Activated CD8-positive, alpha-beta memory T cell treated with anti-CD3 and anti-CD28 coated beads, Interleukin-2, amount 10 ng/mL, durations not matched to agents 7 days and 5 days (primary cell): ENCODE results near the gene MFSD11. TPM values are rescaled to one million over a fixed set of nuclear protein-coding genes. Genes with fewer than 3 reads are reported as not detected.
"Not testable (repeated sequence)": the region's sequence is repeated elsewhere in the genome, so short reads cannot be mapped to it uniquely, and the experiment has no call there.

Source experiments
- ATAC-seq: fragments of 150-1000 bp; cut with Tn5 transposase; one replicate; pipeline ENCODE4 v1.10.0; 2021; ENCODE audit warnings: moderate library complexity
- CTCF ChIA-PET: fragments of 350-600 bp; sonication (Branson Sonifier 250); formaldehyde crosslinking; loops from one replicate; lab custom pipeline; 2021; ENCODE audit warnings: antibody characterized with exemption; lab: Charles Lee
- DNase-seq: peaks from one replicate; pipeline ENCODE4 v3.0.0-alpha.2; 2020
- H3K27ac Mint-ChIP-seq: one replicate; pipeline ENCODE4 v1.8.0; 2021; ENCODE audit warnings: mild to moderate bottlenecking, mixed read lengths
- H3K27me3 Mint-ChIP-seq: one replicate; pipeline ENCODE4 v1.8.0; 2021; ENCODE audit warnings: mixed read lengths
- H3K36me3 Mint-ChIP-seq: one replicate; pipeline ENCODE4 v1.8.0; 2021; ENCODE audit warnings: mild to moderate bottlenecking, mixed read lengths
- H3K4me1 Mint-ChIP-seq: one replicate; pipeline ENCODE4 v1.8.0; 2021; ENCODE audit warnings: mixed read lengths
- H3K4me3 Mint-ChIP-seq: one replicate; pipeline ENCODE4 v1.8.0; 2021; ENCODE audit warnings: mild to moderate bottlenecking, moderate library complexity, mixed read lengths
- H3K9me3 Mint-ChIP-seq: one replicate; pipeline ENCODE4 v1.8.0; 2022; ENCODE audit warnings: low read depth, mixed read lengths
- total RNA-seq, 2 experiments: library from RNA; stranded (reverse); gene quantifications; one replicate each; pipeline ENCODE4 v1.2.3, GENCODE V29; 2021

MFSD11 gene
- total RNA-seq, 2 experiments from 2014 or later, result 22.6 to 26.8 TPM

DNA sequence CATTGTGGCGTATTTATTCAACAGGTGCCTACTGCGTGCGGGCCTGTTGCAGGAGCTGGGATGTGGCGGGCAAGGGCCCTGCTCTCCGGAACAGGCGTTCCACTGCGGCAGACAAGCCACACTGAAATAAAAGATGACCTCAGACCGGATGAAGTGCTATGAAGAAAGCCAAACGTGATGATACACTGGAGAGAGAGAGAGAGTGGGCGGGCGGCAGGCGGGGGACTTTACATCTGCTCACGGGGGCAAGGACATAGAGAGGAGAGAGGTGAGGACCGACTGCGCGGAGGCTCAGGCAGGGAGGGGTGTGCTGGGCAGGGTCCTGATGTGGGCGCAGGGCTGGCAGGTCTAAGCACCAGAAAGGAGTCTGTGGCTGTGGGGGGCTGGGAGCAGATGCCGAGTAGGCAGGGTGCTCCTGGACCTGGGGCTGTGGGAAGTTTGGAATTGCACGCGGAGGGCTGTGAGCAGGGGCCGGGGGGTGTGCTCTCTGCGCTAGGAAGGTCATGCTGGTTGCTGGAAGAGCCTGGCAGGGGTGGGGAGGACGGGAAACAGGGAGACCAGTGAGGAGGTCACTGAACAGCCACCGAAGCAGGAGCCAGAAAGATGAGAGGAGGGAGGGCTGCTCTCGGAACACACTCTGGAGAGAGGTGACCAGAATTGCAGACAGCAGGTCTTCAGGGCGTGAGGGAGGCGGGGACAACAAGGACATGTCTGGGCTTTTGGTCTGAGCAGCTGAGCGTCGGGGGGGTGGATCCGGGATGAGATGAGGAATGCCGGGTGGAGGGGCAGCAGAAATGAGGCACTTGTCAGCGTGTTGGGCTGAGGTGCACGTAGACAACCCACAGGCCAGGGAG lies 37.1 kb upstream of the MFSD11 start:
- Mint-ChIP-seq H3K27me3 (no peaks in the 10 kb centered on the region), H3K27ac (peak overlapping the region; percentile 24), H3K36me3 (no peaks in the 10 kb centered on the region), H3K4me1 (peaks cover 28% of the 10 kb centered on the region), H3K4me3 (peak overlapping the region; percentile 4), H3K9me3 (no peaks in the 10 kb centered on the region)
- CTCF ChIA-PET, result interaction anchor here (1.0 to 3.0 kb wide), 2 partner anchors 14 to 19 kb away, joined by 3 to 9 read pairs; no protein-coding TSS in a partner anchor
- peak; percentile 64 for ATAC-seq
- peak; percentile 60 for DNase-seq

DNA sequence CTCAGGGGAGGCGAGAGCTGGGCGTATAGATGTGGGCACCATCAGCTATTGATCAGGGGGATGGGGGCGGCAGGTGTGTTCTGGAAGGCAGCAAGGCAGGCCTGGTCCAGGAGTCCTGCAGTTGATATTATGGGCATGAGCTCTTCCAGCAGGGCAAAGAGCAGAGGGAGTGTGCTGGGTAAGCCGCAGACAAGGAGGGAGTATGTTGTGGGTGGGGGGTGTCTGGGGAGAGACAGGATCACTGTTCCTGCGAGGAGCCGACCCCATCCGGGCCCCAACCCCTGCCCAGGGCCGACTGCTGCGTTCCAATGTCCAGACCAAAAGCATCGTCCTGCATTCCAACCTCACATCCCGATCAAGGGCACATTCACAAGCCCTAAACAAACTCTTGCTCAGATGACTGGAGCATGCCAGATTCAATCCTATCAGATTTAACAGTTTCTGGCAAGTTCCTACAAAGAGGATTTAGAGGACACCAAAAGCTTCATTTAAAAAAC lies 36.4 kb upstream of the MFSD11 start:
- Mint-ChIP-seq H3K4me3 (no peak overlapping the region), H3K27me3 (no peaks in the 10 kb centered on the region), H3K36me3 (no peaks in the 10 kb centered on the region), H3K4me1 (peaks cover 23% of the 10 kb centered on the region), H3K27ac (no peak overlapping the region), H3K9me3 (no peaks in the 10 kb centered on the region)
- CTCF ChIA-PET, result interaction anchor here (1.0 to 3.0 kb wide), 3 partner anchors 14 to 78 kb away, joined by 3 to 9 read pairs (median 3); no protein-coding TSS in a partner anchor
- no peak for DNase-seq
- ATAC-seq, result no peak

DNA sequence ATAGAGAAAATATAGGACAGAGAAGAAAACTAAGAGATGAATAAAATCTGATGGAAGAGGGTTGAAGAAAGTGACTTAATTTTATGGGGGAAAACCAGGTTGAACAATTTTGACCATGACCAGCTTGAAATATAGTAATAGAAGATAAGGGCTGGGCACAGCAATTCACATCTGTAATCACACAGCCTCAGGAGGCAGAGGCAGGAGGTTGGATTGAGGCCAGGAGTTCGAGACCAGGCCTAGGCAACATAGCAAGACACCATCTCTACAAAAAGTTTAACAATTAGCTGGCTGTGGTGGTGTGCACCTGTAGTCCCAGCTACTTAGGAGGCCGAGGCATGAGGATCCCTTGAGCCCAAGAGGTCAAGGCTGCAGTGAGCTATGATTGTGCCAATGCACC lies 35.8 kb upstream of the MFSD11 start:
- DNase-seq (no peak), ATAC-seq (no peak)
- Mint-ChIP-seq H3K4me1 (peaks cover 18% of the 10 kb centered on the region), H3K4me3 (no peak overlapping the region), H3K27ac (no peak overlapping the region), H3K36me3 (peaks cover 3% of the 10 kb centered on the region), H3K27me3 (no peaks in the 10 kb centered on the region), H3K9me3 (no peaks in the 10 kb centered on the region)
- CTCF ChIA-PET, result interaction anchor here (0.6 to 3.0 kb wide), 4 partner anchors 13 to 293 kb away, joined by 3 to 9 read pairs (median 3); no protein-coding TSS in a partner anchor

DNA sequence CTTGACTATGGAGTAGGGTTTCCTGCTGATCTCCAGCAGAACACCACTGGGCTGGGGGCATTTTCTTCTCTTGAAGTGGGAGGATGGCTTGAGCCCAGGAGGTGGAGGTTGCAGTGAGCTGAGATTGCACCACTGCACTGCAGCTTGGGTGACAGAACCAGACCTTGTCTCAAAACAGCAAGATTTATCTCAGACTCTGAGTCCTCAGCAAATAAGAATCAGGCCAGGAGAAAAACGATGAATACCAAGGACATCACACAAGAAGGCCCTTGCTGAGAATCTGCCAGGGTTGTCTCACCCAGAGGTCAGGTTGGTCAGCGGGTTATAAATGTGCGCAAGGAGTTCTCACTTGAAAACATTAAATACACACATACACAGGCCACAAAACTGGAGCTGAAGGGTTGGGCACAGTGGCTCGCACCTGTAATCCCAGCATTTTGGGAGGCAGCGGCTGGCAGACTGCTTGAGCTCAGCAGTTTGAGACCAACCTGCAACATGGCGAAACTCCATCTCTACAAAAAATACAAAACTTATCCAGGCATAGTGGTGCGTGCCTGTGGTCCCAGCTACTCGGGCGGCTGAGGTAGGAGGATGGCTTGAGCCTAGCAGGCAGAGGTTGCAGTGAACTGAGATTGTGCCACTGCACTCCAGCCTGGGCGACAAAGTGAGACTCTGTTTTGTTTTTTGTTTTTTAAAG lies 34.8 kb upstream of the MFSD11 start:
- CTCF ChIA-PET, result interaction anchor here (1.1 to 3.0 kb wide), 2 partner anchors 14 to 21 kb away, joined by 3 to 9 read pairs; no protein-coding TSS in a partner anchor
- Mint-ChIP-seq H3K9me3 (no peaks in the 10 kb centered on the region), H3K27ac (no peak overlapping the region), H3K27me3 (no peaks in the 10 kb centered on the region), H3K4me3 (no peak overlapping the region), H3K36me3 (peaks cover 3% of the 10 kb centered on the region), H3K4me1 (peaks cover 12% of the 10 kb centered on the region)
- no peak for ATAC-seq
- no peak for DNase-seq

DNA sequence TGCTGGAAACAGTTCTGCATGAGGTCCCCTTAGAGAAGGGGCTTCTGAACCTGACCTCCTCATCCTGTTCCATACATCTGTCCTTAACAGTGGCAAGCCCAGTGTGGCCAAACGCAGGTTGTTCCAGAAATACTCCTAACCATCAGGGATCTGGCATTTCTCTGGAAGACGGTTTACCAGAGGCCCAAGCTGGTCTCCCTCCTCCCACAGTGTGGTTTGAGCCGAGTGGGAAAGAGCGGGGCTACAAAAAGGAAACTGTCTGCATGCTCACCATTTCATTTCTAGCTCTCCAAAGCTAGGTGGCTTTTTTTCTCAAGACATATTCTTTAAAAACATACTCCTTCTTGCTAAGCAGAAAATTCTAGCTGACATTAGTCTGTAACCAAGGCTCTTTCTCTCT lies 33.1 kb upstream of the MFSD11 start:
- CTCF ChIA-PET, result interaction anchor here (1.0 kb wide), 1 partner anchor 8 kb away, joined by 3 read pairs; no protein-coding TSS in a partner anchor
- Mint-ChIP-seq H3K9me3 (no peaks in the 10 kb centered on the region), H3K4me1 (peaks cover 14% of the 10 kb centered on the region), H3K27me3 (peaks cover 3% of the 10 kb centered on the region), H3K36me3 (peaks cover 3% of the 10 kb centered on the region), H3K4me3 (no peak overlapping the region), H3K27ac (no peak overlapping the region)
- no peak for DNase-seq
- ATAC-seq, result no peak

DNA sequence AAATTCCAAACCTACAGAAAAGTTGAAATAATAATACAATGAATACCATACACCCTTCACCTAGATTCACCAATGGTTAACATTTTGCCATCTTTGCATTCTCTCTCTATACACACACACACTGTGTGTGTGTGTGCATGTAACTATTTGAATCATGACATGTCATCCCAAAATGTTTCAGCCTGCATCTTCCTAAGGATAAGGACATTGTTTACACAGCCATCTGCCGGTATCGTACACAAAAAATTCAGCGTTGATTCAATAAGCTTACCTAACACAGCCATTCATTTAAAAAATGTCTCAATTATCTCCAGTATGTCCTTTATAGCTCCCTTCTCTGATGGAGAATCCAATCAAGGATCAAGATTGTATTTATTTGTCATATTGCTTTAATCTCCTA lies 31.1 kb upstream of the MFSD11 start:
- ATAC-seq (no peak), DNase-seq (no peak)
- no peak overlapping the region for H3K4me3 Mint-ChIP-seq
- peaks cover 3% of the 10 kb centered on the region for H3K27me3 Mint-ChIP-seq
- H3K27ac Mint-ChIP-seq, result no peak overlapping the region
- peaks cover 19% of the 10 kb centered on the region for H3K4me1 Mint-ChIP-seq
- no peaks in the 10 kb centered on the region for H3K9me3 Mint-ChIP-seq
- CTCF ChIA-PET, result no interaction called here
- peaks cover 3% of the 10 kb centered on the region for H3K36me3 Mint-ChIP-seq

DNA sequence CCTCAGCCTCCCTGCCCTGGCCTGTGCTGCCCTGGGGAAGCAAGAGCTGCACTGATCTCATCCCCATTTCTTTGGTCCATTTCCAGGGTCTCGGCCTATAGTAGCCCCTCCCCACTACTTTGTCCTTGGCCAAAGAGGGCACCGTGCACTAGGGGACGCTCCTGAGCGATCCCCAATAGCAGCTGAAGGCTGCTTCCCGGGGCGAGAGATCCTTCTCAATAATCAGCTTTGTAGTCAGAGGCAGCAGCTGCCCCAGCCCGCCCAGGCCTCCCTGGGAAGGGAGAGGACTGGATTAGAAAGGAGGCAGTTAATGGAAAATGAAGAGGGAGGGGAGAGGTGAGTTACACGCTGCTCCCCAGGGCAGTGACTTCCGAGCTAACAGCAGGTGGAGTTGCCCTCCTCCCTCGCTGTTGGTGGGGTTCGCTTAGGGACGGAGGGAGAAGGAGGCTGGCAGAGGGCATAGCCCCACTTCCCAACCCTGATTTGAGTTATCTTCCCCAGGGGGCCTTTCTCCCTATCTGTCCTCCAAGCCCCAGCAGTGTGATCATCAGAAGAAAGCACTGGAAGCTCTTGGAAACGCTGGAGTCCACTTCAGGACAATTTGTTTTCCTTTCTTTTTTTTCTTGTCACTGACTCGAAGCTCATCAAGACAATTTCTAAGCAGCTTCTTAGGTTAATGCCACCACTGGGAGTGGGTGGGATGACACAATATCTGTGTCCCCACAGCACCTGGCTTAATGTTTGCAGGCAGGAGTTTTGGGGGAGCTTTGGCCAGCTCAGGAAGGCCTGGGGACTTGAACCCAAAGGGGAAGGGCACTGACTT lies 29.7 kb upstream of the MFSD11 start:
- no peak for DNase-seq
- CTCF ChIA-PET, result interaction anchor here (0.6 to 1.1 kb wide), 3 partner anchors 27 to 356 kb away, joined by 3 to 7 read pairs (median 3); no protein-coding TSS in a partner anchor
- peaks cover 3% of the 10 kb centered on the region for H3K27me3 Mint-ChIP-seq
- H3K4me3 Mint-ChIP-seq, result no peak overlapping the region
- H3K27ac Mint-ChIP-seq, result no peak overlapping the region
- peaks cover 19% of the 10 kb centered on the region for H3K4me1 Mint-ChIP-seq
- H3K36me3 Mint-ChIP-seq, result peaks cover 6% of the 10 kb centered on the region
- no peak for ATAC-seq
- H3K9me3 Mint-ChIP-seq, result no peaks in the 10 kb centered on the region

DNA sequence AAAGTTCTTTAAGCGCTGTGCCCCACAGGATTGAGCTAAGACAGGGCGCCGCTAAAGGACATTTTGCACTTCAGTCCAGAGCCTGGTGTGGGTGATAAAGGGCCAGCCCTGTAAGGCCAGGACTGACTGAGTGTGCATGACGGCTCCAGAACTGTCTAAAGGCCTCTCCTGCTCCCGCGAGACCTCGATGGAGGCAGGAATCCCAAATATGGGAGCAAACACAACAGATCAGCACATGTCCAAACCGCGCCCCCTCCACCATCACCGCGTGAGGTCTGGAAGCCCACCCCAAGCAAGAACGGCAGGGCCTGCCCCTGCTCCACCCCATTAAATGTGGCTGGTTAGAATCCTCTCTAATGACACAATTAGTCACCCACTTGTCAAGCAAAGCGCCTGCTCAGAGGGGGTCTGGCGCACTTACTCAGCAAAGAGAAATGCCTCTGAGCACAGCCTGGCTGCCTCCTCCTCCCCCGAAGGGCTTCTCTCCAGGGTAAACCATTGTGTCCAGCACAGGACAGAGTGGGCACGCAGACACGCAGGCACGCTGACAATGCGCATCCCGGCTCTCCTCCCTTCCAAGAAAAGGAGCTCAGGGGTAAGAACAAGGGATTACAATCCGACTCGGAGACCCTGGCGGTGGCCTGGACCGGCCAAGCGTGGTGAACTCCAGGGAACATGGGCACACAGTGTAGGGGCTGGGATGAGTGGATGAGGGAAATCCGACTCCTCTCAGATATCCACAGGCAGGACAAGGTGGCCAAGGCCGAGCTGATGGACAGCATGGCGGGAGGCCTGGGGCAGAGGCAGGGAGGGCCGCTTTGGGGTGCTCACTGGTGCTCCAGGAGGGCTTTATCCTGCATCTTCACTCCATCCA lies 28.6 kb upstream of the MFSD11 start:
- H3K27ac Mint-ChIP-seq, result no peak overlapping the region
- ATAC-seq, result no peak
- peaks cover 29% of the 10 kb centered on the region for H3K4me1 Mint-ChIP-seq
- DNase-seq, result no peak
- H3K9me3 Mint-ChIP-seq, result no peaks in the 10 kb centered on the region
- H3K4me3 Mint-ChIP-seq, result peak overlapping the region; percentile 62
- H3K27me3 Mint-ChIP-seq, result peaks cover 3% of the 10 kb centered on the region
- H3K36me3 Mint-ChIP-seq, result peaks cover 15% of the 10 kb centered on the region
- CTCF ChIA-PET, result interaction anchor here (0.9 to 7.3 kb wide), 4 partner anchors 27 to 186 kb away, joined by 3 to 50 read pairs (median 4); no protein-coding TSS in a partner anchor

DNA sequence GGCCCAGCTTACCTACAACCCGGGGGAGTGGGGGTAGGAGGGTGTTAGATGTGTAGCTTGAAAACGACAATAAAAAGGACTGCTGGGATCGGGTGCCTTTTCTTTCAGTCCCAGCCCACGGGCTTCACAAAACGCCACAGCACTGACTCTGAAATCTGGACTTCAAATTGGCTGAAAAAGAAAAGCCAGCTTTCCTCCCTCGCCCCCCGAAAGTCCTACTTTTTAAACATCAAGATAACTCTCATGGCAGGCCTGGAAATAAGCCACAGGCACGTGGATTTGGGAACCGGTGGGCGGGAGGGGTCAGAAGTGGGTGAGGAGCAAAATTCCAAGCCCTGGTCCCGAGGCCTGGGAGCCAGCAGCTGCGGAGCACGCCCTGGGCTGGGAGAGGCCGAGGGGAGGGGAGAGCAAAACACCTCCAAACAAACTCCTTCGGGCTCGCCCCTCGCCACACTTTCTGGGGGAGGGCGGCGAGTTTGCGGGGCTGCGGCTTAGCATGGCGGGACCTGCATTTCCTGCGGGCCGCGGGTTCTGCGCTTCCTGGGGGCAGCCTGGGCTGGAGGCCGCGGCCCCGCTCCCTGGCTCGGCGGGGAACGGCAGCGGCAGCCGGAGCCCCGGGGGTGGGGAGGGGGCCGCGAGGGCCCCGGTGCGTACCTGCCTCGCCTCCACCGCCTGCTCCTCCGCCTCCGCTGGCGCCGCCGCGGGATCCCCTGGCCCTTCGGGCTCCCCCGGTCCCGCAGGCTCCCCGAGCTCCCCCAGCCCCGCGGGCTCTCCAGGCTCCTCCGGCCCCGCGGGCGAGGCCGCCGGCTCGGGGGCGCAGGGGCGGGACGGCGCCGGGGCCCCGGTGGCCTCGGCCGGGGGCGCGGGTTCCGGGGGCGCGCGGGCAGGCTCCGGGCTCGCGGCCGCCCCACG lies 27.7 kb upstream of the MFSD11 start:
- Mint-ChIP-seq H3K36me3 (peaks cover 20% of the 10 kb centered on the region), H3K4me1 (peaks cover 36% of the 10 kb centered on the region), H3K27ac (peak overlapping the region; percentile 6), H3K4me3 (peak overlapping the region; percentile 62)
- H3K9me3 Mint-ChIP-seq, H3K27me3 Mint-ChIP-seq, DNase-seq: not testable (repeated sequence)
- peak; percentile 38 for ATAC-seq
- CTCF ChIA-PET, result interaction anchor here (0.6 to 7.3 kb wide), 5 partner anchors 22 to 187 kb away, joined by 3 to 50 read pairs (median 3); no protein-coding TSS in a partner anchor

DNA sequence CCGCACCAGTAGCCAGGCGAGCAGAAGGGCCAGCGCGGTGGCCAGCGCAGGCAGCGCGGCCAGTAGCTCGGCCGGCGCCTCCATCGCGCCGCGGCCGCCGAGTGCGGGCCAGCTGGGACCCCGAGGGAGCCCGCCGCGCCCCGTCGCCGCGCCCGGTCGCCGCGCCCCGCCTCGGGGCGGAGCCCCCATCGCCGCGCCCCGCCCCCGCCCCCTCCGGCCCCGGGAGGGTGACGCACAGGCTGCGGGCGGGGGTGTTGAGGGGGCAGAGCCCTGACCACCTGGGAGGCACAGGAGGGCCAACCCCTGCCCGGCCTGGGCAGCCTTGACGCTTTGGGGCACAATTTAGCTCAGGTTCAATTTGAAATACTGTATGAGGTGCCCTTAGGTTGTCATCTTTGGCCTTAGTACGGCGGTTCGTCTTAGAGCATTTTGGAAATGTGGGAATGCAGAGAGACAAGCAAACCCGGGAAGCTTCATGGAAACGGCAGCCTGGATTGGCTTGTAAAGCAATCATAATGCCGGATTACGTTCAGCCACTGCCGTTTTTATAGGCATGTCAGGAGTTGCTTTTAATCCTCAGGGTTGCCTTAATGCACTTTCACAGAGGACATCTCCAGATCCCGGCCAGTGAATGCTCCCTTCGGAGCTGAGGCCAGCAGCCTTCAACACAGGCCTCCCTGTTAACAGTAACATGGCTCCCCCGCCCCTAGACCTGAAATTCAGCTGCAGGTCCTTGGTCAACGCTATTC lies 26.9 kb upstream of the MFSD11 start, which contains the start of gene MXRA7:
Gene MXRA7 (minus strand): TSS at position 103 of the 749 bp plus-strand sequence. CDS start 19 bp downstream, at position 84.
- peaks cover 3% of the 10 kb centered on the region for H3K27me3 Mint-ChIP-seq
- CTCF ChIA-PET, result interaction anchor here (0.6 to 7.3 kb wide), 4 partner anchors 10 to 133 kb away, joined by 3 to 50 read pairs (median 3); no protein-coding TSS in a partner anchor
- peaks cover 44% of the 10 kb centered on the region for H3K4me1 Mint-ChIP-seq
- H3K27ac Mint-ChIP-seq, result peak within 1 kb of the TSS; percentile 62
- DNase-seq (peak; percentile 71), ATAC-seq (peak; percentile 81)
- no peaks in the 10 kb centered on the region for H3K9me3 Mint-ChIP-seq
- H3K36me3 Mint-ChIP-seq, result peaks cover 28% of the 10 kb centered on the region
- peak within 1 kb of the TSS; percentile 66 for H3K4me3 Mint-ChIP-seq
